Measurements from ENCODE around the gene TCEAL6.
A peak's percentile ranks its signal among the peaks of the same experiment; 100 is the strongest.
"Not testable (repeated sequence)": the region's sequence is repeated elsewhere in the genome, so short reads cannot be mapped to it uniquely, and the experiment has no call there.

The TCEAL6 gene

DNA sequence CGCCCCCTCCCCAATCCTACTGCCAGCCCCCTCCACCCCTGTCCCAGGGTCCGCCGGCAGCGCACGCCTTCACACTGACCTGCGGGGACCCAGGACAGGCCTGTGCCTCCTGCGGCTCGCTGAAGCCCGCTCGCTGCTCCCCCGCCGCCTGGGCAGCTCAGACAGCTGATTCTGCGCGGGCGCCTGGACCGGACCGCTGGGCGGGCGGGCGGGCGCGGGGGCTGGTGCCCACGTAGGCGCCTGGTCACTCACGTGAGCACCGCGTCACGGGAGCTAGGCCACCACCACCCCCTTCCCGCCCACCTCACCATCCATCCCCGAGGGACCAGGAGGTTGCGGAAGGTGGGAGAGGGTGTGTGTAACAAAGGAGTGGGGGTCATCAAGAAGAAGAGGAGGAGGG lies at the start of gene TCEAL6:
Gene TCEAL6, minus strand, starts transcription at position 208 of the 400 bp plus-strand sequence.
- not testable (repeated sequence) for DNase-seq

GRCh38 chrX:102185967-102186720 lies 43.9 kb upstream of the TCEAL6 start:
- no peak for DNase-seq

DNA sequence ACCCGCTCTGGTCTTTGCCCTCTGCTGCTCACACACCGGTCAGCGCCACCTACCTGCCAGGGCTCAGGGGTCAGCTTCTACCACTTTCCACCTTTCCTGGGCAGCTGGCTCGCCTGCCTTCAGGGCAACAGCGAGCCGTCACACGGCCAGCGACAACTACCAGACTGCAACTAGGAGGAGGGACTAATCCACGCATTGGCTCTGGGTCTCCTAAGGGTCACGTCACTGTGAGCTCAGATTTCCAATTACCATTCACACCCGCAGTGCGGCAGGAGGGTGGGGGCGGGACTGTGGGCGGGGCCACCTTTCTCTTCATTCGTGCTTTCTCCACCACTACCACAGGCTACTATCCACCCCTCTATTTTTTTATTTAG lies 13.5 kb upstream of the TCEAL6 start, which contains the start of gene BEX5:
Gene BEX5, minus strand, starts transcription at position 172 of the 374 bp plus-strand sequence. CDS start 1,712 bp downstream, outside the sequence.
- peak; percentile 18 to 47 for DNase-seq

- no peak for DNase-seq
Measured at GRCh38 chrX:102154900-102155805, 12.9 kb upstream of the TCEAL6 start.

DNA sequence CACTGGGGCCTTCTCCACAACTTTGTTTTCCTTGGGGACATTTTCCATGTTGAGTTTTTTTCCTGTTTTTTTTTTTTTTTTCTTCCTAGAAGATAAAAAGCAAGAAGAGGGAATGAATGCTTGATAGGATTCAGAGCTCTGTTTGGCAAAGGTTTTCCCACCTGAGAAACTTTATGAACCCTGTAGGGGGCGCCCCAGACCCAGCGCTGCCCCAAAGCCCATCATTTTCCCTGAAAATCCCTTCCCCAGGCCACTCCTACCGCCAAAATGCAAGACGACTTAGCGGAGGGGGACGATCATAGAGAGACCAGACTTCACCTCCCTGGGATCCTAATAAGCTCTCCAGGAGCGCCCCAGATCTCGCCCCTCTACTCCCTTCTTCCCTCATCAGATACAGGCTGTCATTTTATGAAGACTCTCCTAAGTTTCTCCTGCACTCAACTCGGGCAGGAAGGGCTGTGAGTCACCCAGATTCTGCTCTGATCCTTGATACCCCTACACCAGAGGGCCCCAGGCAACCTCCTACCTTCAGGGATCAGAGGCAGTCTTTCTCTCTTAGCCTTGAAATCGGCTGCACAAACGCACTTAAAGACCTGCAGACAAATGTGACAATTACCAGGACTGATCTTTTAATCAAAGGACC lies 12.1 kb upstream of the TCEAL6 start:
- peak in 1 of 2 experiments; percentile 5 for DNase-seq

DNA sequence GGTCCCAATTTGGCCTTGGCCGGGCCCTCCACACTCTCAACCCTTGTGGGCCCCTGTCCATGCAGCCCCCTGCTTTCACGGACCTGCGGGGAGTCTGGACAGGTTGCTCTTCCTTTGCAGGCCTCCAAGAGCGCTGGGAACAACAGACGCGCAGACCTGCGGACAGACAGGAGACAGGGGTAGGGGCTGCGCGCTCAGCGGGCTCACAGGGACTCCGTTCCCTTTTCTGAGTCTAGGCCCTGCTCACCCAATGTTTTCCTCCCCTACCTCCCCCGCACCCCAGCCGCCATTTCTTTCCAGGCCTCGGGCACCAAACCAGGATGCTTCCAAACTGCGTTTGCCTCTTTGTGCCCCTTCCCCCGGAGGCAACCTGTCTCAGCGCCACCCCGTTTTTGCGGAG lies 650 bp downstream of the TCEAL6 start:
- DNase-seq, result not testable (repeated sequence)

- DNase-seq, result not testable (repeated sequence)
Measured at GRCh38 chrX:102140876-102141275, 1.4 kb downstream of the TCEAL6 start.

GRCh38 chrX:102138064-102138463 lies 4.2 kb downstream of the TCEAL6 start:
- no peak for DNase-seq

DNA sequence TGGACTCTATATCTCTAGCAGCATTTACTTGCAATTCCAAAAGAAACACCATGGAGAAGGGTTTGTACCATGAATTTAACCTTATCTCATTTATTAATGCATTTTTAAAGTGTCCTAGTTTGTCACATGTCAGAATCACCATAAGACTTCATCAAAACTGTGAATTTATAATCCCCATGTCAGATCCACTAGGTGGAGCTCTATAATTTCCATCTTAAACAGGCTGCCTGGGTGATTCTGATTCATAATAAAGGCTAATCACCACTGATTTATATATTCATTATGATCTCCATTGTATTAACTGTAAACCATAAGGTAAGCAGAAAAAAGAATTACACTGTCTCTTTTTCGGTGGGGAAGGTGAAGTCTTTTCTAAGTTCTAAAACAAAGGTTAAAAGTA lies 12.8 kb downstream of the TCEAL6 start:
- no peak for DNase-seq

DNA sequence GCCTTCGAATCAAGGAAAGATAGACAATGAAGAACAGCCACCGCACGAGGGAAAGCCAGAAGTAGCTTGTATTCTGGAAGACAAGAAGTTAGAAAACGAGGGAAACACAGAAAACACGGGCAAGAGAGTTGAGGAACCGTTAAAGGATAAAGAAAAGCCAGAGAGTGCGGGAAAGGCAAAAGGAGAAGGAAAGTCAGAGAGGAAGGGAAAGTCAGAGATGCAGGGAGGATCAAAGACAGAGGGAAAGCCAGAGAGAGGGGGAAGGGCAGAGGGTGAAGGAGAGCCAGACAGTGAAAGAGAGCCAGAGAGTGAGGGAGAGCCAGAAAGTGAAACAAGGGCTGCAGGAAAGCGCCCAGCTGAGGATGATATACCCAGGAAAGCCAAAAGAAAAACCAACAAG lies 15.4 kb downstream of the TCEAL6 start:
- DNase-seq, result no peak

- DNase-seq, result not testable (repeated sequence)
Measured at GRCh38 chrX:102126080-102126818, 16.0 kb downstream of the TCEAL6 start.

DNA sequence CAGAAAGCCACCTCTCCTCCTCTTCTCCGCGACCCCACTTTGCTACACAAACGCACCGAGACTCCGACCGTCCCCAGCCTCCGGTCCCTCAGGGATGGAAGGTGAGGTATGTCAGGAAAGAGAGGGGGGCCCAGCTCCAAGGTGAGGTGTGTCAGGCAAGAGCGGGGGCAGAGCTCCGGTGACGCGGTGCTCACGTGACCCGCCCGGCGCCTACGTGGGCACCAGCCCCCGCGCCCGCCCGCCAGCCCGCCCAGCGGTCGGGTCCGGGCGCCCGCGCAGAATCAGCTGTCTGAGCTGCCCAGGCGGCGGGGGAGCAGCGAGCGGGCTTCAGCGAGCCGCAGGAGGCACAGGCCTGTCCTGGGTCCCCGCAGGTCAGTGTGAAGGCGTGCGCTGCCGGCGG lies 16.8 kb downstream of the TCEAL6 start, which contains the start of gene TCEAL2:
Gene TCEAL2, plus strand, starts transcription at position 244 of the 400 bp plus-strand sequence. CDS start 1,152 bp downstream, outside the sequence.
- DNase-seq, result not testable (repeated sequence)

DNA sequence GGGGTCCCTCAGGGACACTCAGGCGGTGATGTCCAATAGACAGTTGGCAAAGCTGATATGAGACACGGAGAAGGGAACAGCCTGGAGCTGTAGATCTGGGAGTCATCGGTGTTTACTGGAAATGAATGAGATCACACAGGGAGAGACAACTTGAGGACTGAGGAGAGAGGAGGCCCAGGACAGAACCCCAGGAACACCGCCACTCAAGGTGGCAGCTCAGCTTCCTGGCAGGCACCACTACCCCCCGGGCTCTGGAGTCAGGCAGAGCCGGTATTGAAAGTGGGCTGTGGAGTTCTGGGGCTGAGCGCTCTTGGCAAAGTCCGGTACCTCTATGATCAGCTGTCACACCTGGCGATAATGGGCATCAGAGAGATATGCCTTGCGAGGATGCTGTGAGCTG lies 17.3 kb downstream of the TCEAL6 start:
- DNase-seq, result not testable (repeated sequence)

DNA sequence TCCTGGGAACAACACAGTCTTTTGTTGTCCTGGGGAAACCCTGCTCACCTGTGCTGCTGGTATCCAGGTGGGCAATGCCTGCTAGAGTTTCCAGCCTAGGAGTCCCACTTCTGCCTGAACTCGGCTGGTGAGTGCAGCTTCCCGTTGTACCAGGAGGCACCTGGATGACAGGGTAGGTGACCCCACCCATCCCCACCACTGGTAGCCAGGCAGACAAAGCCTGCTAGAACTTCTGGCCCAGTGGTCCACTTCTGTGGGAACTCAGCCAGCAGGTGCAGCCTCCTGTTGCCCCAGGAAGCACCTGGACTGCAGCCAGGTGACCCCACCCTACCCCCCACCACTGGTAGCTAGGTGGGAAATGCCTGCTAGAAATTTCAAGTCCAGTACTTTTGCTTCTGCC lies 26.5 kb downstream of the TCEAL6 start:
- DNase-seq, result no peak

DNA sequence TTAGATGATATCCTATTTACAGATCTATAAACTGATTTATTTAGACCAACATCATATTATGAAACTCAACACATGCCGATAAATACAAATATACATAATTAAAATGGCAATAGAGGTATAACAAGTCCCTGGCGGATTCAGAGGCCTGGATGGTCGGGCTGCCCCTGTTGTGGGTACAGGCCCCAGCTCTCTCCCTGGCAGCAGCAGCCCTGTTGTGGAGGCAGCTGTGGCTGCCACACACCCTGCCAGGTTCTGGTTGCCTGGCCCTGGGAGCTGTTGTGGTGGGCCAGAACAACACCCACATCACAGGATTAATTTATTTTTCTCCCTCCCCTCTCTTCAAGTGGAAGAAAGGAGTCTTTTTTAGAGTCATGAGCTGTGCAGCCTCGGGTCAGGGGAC lies 28.9 kb downstream of the TCEAL6 start:
- DNase-seq, result no peak
